ENCODE data around the gene CDH23.
A peak's percentile ranks its signal among the peaks of the same experiment; 100 is the strongest.

CDH23 gene

GRCh38 chr10:71610651-71611050 lies 213.9 kb downstream of the CDH23 start:
- TF ChIP-seq, protein P1, sequence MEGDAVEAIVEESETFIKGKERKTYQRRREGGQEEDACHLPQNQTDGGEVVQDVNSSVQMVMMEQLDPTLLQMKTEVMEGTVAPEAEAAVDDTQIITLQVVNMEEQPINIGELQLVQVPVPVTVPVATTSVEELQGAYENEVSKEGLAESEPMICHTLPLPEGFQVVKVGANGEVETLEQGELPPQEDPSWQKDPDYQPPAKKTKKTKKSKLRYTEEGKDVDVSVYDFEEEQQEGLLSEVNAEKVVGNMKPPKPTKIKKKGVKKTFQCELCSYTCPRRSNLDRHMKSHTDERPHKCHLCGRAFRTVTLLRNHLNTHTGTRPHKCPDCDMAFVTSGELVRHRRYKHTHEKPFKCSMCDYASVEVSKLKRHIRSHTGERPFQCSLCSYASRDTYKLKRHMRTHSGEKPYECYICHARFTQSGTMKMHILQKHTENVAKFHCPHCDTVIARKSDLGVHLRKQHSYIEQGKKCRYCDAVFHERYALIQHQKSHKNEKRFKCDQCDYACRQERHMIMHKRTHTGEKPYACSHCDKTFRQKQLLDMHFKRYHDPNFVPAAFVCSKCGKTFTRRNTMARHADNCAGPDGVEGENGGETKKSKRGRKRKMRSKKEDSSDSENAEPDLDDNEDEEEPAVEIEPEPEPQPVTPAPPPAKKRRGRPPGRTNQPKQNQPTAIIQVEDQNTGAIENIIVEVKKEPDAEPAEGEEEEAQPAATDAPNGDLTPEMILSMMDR (IDR thresholded peaks at IDR 0.05; ENCODE audit: poor library complexity, severe bottlenecking) = no peak
- no peaks in the 10 kb centered on the region for H3K36me3 ChIP-seq (ENCODE audit: low read depth)
- ATAC-seq (ENCODE audit: low read depth) (no peak), DNase-seq (ENCODE audit: low spot score) (no peak)
- H3K9me3 ChIP-seq (ENCODE audit: severe bottlenecking) = no peaks in the 10 kb centered on the region
- H3K4me1 ChIP-seq (ENCODE audit: insufficient read depth, poor library complexity, severe bottlenecking) = no peaks in the 10 kb centered on the region
- H3K27me3 ChIP-seq (ENCODE audit: insufficient read depth, poor library complexity, severe bottlenecking) = no peaks in the 10 kb centered on the region
- no peak overlapping the region for H3K4me3 ChIP-seq (ENCODE audit: severe bottlenecking)
- no peak overlapping the region for H3K27ac ChIP-seq (ENCODE audit: poor library complexity, severe bottlenecking)

GRCh38 chr10:71611131-71611530 lies 214.4 kb downstream of the CDH23 start:
- Histone ChIP-seq H3K36me3 (ENCODE audit: low read depth) (no peaks in the 10 kb centered on the region), H3K27ac (ENCODE audit: poor library complexity, severe bottlenecking) (no peak overlapping the region), H3K27me3 (ENCODE audit: insufficient read depth, poor library complexity, severe bottlenecking) (no peaks in the 10 kb centered on the region), H3K9me3 (ENCODE audit: severe bottlenecking) (no peaks in the 10 kb centered on the region), H3K4me3 (ENCODE audit: severe bottlenecking) (no peak overlapping the region), H3K4me1 (ENCODE audit: insufficient read depth, poor library complexity, severe bottlenecking) (no peaks in the 10 kb centered on the region)
- DNase-seq (ENCODE audit: low spot score) (no peak), ATAC-seq (ENCODE audit: low read depth) (no peak)
- TF ChIP-seq, protein P1 (IDR thresholded peaks at IDR 0.05; ENCODE audit: poor library complexity, severe bottlenecking) = no peak

GRCh38 chr10:71611709-71612422 lies 215.1 kb downstream of the CDH23 start:
- TF ChIP-seq, protein P1 (IDR thresholded peaks at IDR 0.05; ENCODE audit: poor library complexity, severe bottlenecking) = no peak
- Histone ChIP-seq H3K4me3 (ENCODE audit: severe bottlenecking) (no peak overlapping the region), H3K27ac (ENCODE audit: poor library complexity, severe bottlenecking) (no peak overlapping the region), H3K36me3 (ENCODE audit: low read depth) (no peaks in the 10 kb centered on the region), H3K9me3 (ENCODE audit: severe bottlenecking) (no peaks in the 10 kb centered on the region), H3K27me3 (ENCODE audit: insufficient read depth, poor library complexity, severe bottlenecking) (no peaks in the 10 kb centered on the region), H3K4me1 (ENCODE audit: insufficient read depth, poor library complexity, severe bottlenecking) (no peaks in the 10 kb centered on the region)
- no peak for DNase-seq (ENCODE audit: low spot score)
- no peak for ATAC-seq (ENCODE audit: low read depth)

GRCh38 chr10:71613261-71613777 lies 216.6 kb downstream of the CDH23 start:
- H3K36me3 ChIP-seq (ENCODE audit: low read depth) = no peaks in the 10 kb centered on the region
- H3K4me1 ChIP-seq (ENCODE audit: insufficient read depth, poor library complexity, severe bottlenecking) = no peaks in the 10 kb centered on the region
- no peak overlapping the region for H3K27ac ChIP-seq (ENCODE audit: poor library complexity, severe bottlenecking)
- TF ChIP-seq, protein P1 (IDR thresholded peaks at IDR 0.05; ENCODE audit: poor library complexity, severe bottlenecking) = no peak
- no peak overlapping the region for H3K4me3 ChIP-seq (ENCODE audit: severe bottlenecking)
- ATAC-seq (ENCODE audit: low read depth) (peak; percentile 61; the same call in 2 of the 3 replicates), DNase-seq (ENCODE audit: low spot score) (no peak)
- no peaks in the 10 kb centered on the region for H3K9me3 ChIP-seq (ENCODE audit: severe bottlenecking)
- no peaks in the 10 kb centered on the region for H3K27me3 ChIP-seq (ENCODE audit: insufficient read depth, poor library complexity, severe bottlenecking)

DNA sequence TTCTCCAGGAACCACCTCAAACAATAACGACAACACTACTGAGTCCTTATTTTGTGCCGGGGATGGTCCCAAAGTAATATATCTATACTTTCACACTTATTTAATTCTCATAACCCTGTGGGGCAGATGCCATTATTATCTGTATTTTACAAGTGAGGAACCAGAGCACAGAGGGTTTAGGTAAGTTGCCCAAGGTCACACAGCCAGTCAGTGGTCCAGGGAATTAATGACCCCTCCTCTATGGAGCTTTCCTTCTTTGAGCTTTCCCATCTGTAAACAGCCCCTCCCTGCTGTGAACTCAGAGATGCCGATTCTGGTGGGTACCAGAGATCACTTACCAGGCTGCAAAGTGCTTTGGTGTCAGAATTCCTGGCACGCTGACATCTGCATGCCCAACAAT lies 217.2 kb downstream of the CDH23 start:
- no peak overlapping the region for H3K27ac ChIP-seq (ENCODE audit: poor library complexity, severe bottlenecking)
- no peak for ATAC-seq (ENCODE audit: low read depth)

More for the DNA sequence above, 217.2 kb downstream of the CDH23 start:
- DNase-seq (ENCODE audit: low spot score) = no peak
- Histone ChIP-seq H3K36me3 (ENCODE audit: low read depth) (no peaks in the 10 kb centered on the region), H3K27me3 (ENCODE audit: insufficient read depth, poor library complexity, severe bottlenecking) (no peaks in the 10 kb centered on the region), H3K9me3 (ENCODE audit: severe bottlenecking) (no peaks in the 10 kb centered on the region), H3K4me3 (ENCODE audit: severe bottlenecking) (no peak overlapping the region), H3K4me1 (ENCODE audit: insufficient read depth, poor library complexity, severe bottlenecking) (no peaks in the 10 kb centered on the region)
- TF ChIP-seq, protein P1 (IDR thresholded peaks at IDR 0.05; ENCODE audit: poor library complexity, severe bottlenecking) = no peak
